ENCODE results near the gene DCAF8L2.
"Not testable (repeated sequence)": the region's sequence is repeated elsewhere in the genome, so short reads cannot be mapped to it uniquely, and the experiment has no call there.

The DCAF8L2 gene

GRCh38 chrX:27590044-27590443, at the start of gene DCAF8L2:
Gene DCAF8L2, plus strand, starts transcription at chrX:27590344. Its CDS starts 156,552 bp downstream, at chrX:27746896.
- H3K4me3 ChIP-seq (ENCODE audit: low read depth in 1 of 2, low read length in 2 of 2): no peak within 1 kb of the TSS
- H3K27me3 ChIP-seq (ENCODE audit: control insufficient read depth in 1 of 2, insufficient read depth in 2 of 2, low read length in 2 of 2): no peaks in the 10 kb centered on the region
- no peaks in the 10 kb centered on the region for H3K9me3 ChIP-seq (ENCODE audit: low read length)

GRCh38 chrX:27541161-27541560, 49.0 kb upstream of the DCAF8L2 start:
- H3K9ac ChIP-seq (ENCODE audit: low read length); H3K36me3 ChIP-seq (ENCODE audit: insufficient read depth, low read length); H3K27ac ChIP-seq (ENCODE audit: low read depth, low read length); H3K27me3 ChIP-seq (ENCODE audit: control insufficient read depth in 1 of 2, insufficient read depth in 2 of 2, low read length in 2 of 2); H3K4me1 ChIP-seq (ENCODE audit: insufficient read depth, low read length); H3K9me3 ChIP-seq (ENCODE audit: low read length); H3K4me3 ChIP-seq (ENCODE audit: low read depth in 1 of 2, low read length in 2 of 2): not testable (repeated sequence)

More at GRCh38 chrX:27590044-27590443, at the start of gene DCAF8L2:
- no peak within 1 kb of the TSS for H3K9ac ChIP-seq (ENCODE audit: low read length)
- no peak within 1 kb of the TSS for H3K27ac ChIP-seq (ENCODE audit: low read depth, low read length)
- no peaks in the 10 kb centered on the region for H3K4me1 ChIP-seq (ENCODE audit: insufficient read depth, low read length)
- no peaks in the 10 kb centered on the region for H3K36me3 ChIP-seq (ENCODE audit: insufficient read depth, low read length)

GRCh38 chrX:27548624-27549023, 41.5 kb upstream of the DCAF8L2 start:
- no peak overlapping the region for H3K9ac ChIP-seq (ENCODE audit: low read length)
- no peak overlapping the region for H3K4me3 ChIP-seq (ENCODE audit: low read depth in 1 of 2, low read length in 2 of 2)
- H3K9me3 ChIP-seq (ENCODE audit: low read length): no peaks in the 10 kb centered on the region
- H3K36me3 ChIP-seq (ENCODE audit: insufficient read depth, low read length): no peaks in the 10 kb centered on the region
- no peaks in the 10 kb centered on the region for H3K4me1 ChIP-seq (ENCODE audit: insufficient read depth, low read length)
- no peaks in the 10 kb centered on the region for H3K27me3 ChIP-seq (ENCODE audit: control insufficient read depth in 1 of 2, insufficient read depth in 2 of 2, low read length in 2 of 2)
- no peak overlapping the region for H3K27ac ChIP-seq (ENCODE audit: low read depth, low read length)

- no peak overlapping the region for H3K4me3 ChIP-seq (ENCODE audit: low read depth in 1 of 2, low read length in 2 of 2)
- H3K27ac ChIP-seq (ENCODE audit: low read depth, low read length): no peak overlapping the region
- H3K36me3 ChIP-seq (ENCODE audit: insufficient read depth, low read length): no peaks in the 10 kb centered on the region
- no peaks in the 10 kb centered on the region for H3K27me3 ChIP-seq (ENCODE audit: control insufficient read depth in 1 of 2, insufficient read depth in 2 of 2, low read length in 2 of 2)
- H3K9me3 ChIP-seq (ENCODE audit: low read length): no peaks in the 10 kb centered on the region
- H3K9ac ChIP-seq (ENCODE audit: low read length): no peak overlapping the region
- H3K4me1 ChIP-seq (ENCODE audit: insufficient read depth, low read length): no peaks in the 10 kb centered on the region
These were observed 40.5 kb upstream of the DCAF8L2 start for GRCh38 chrX:27549688-27550087.

GRCh38 chrX:27555514-27555913, 34.6 kb upstream of the DCAF8L2 start:
- Histone ChIP-seq H3K27me3 (ENCODE audit: control insufficient read depth in 1 of 2, insufficient read depth in 2 of 2, low read length in 2 of 2) (no peaks in the 10 kb centered on the region), H3K9ac (ENCODE audit: low read length) (no peak overlapping the region), H3K9me3 (ENCODE audit: low read length) (no peaks in the 10 kb centered on the region), H3K4me1 (ENCODE audit: insufficient read depth, low read length) (no peaks in the 10 kb centered on the region), H3K27ac (ENCODE audit: low read depth, low read length) (no peak overlapping the region), H3K36me3 (ENCODE audit: insufficient read depth, low read length) (no peaks in the 10 kb centered on the region), H3K4me3 (ENCODE audit: low read depth in 1 of 2, low read length in 2 of 2) (no peak overlapping the region)

- H3K27me3 ChIP-seq (ENCODE audit: control insufficient read depth in 1 of 2, insufficient read depth in 2 of 2, low read length in 2 of 2): no peaks in the 10 kb centered on the region
These were observed 24.2 kb upstream of the DCAF8L2 start for GRCh38 chrX:27565992-27566391.

GRCh38 chrX:27571164-27571563, 19.0 kb upstream of the DCAF8L2 start:
- Histone ChIP-seq H3K9ac (ENCODE audit: low read length) (no peak overlapping the region), H3K4me3 (ENCODE audit: low read depth in 1 of 2, low read length in 2 of 2) (no peak overlapping the region), H3K9me3 (ENCODE audit: low read length) (no peaks in the 10 kb centered on the region), H3K27me3 (ENCODE audit: control insufficient read depth in 1 of 2, insufficient read depth in 2 of 2, low read length in 2 of 2) (no peaks in the 10 kb centered on the region), H3K36me3 (ENCODE audit: insufficient read depth, low read length) (no peaks in the 10 kb centered on the region), H3K4me1 (ENCODE audit: insufficient read depth, low read length) (no peaks in the 10 kb centered on the region), H3K27ac (ENCODE audit: low read depth, low read length) (no peak overlapping the region)

More at GRCh38 chrX:27565992-27566391, 24.2 kb upstream of the DCAF8L2 start:
- Histone ChIP-seq H3K4me3 (ENCODE audit: low read depth in 1 of 2, low read length in 2 of 2) (no peak overlapping the region), H3K9ac (ENCODE audit: low read length) (no peak overlapping the region), H3K4me1 (ENCODE audit: insufficient read depth, low read length) (no peaks in the 10 kb centered on the region), H3K36me3 (ENCODE audit: insufficient read depth, low read length) (no peaks in the 10 kb centered on the region), H3K9me3 (ENCODE audit: low read length) (no peaks in the 10 kb centered on the region), H3K27ac (ENCODE audit: low read depth, low read length) (no peak overlapping the region)

- no peak overlapping the region for H3K4me3 ChIP-seq (ENCODE audit: low read depth in 1 of 2, low read length in 2 of 2)
- no peaks in the 10 kb centered on the region for H3K9me3 ChIP-seq (ENCODE audit: low read length)
- H3K27me3 ChIP-seq (ENCODE audit: control insufficient read depth in 1 of 2, insufficient read depth in 2 of 2, low read length in 2 of 2): no peaks in the 10 kb centered on the region
- no peak overlapping the region for H3K9ac ChIP-seq (ENCODE audit: low read length)
- no peak overlapping the region for H3K27ac ChIP-seq (ENCODE audit: low read depth, low read length)
- H3K4me1 ChIP-seq (ENCODE audit: insufficient read depth, low read length): no peaks in the 10 kb centered on the region
- H3K36me3 ChIP-seq (ENCODE audit: insufficient read depth, low read length): no peaks in the 10 kb centered on the region
These were observed 14.6 kb upstream of the DCAF8L2 start for GRCh38 chrX:27575565-27575964.

- Histone ChIP-seq H3K9ac (ENCODE audit: low read length) (no peak overlapping the region), H3K36me3 (ENCODE audit: insufficient read depth, low read length) (no peaks in the 10 kb centered on the region), H3K4me1 (ENCODE audit: insufficient read depth, low read length) (no peaks in the 10 kb centered on the region), H3K27ac (ENCODE audit: low read depth, low read length) (no peak overlapping the region), H3K9me3 (ENCODE audit: low read length) (no peaks in the 10 kb centered on the region), H3K4me3 (ENCODE audit: low read depth in 1 of 2, low read length in 2 of 2) (no peak overlapping the region), H3K27me3 (ENCODE audit: control insufficient read depth in 1 of 2, insufficient read depth in 2 of 2, low read length in 2 of 2) (no peaks in the 10 kb centered on the region)
These were observed 6.2 kb upstream of the DCAF8L2 start for GRCh38 chrX:27583976-27584375.

- Histone ChIP-seq H3K27me3 (ENCODE audit: control insufficient read depth in 1 of 2, insufficient read depth in 2 of 2, low read length in 2 of 2) (no peaks in the 10 kb centered on the region), H3K9ac (ENCODE audit: low read length) (no peak overlapping the region), H3K4me1 (ENCODE audit: insufficient read depth, low read length) (no peaks in the 10 kb centered on the region), H3K27ac (ENCODE audit: low read depth, low read length) (no peak overlapping the region), H3K4me3 (ENCODE audit: low read depth in 1 of 2, low read length in 2 of 2) (no peak overlapping the region), H3K36me3 (ENCODE audit: insufficient read depth, low read length) (no peaks in the 10 kb centered on the region), H3K9me3 (ENCODE audit: low read length) (no peaks in the 10 kb centered on the region)
These were observed 1.8 kb downstream of the DCAF8L2 start for GRCh38 chrX:27591938-27592337.

- H3K9me3 ChIP-seq (ENCODE audit: low read length): no peaks in the 10 kb centered on the region
- no peaks in the 10 kb centered on the region for H3K36me3 ChIP-seq (ENCODE audit: insufficient read depth, low read length)
- no peak overlapping the region for H3K9ac ChIP-seq (ENCODE audit: low read length)
- H3K27ac ChIP-seq (ENCODE audit: low read depth, low read length): no peak overlapping the region
- H3K27me3 ChIP-seq (ENCODE audit: control insufficient read depth in 1 of 2, insufficient read depth in 2 of 2, low read length in 2 of 2): no peaks in the 10 kb centered on the region
- no peak overlapping the region for H3K4me3 ChIP-seq (ENCODE audit: low read depth in 1 of 2, low read length in 2 of 2)
- H3K4me1 ChIP-seq (ENCODE audit: insufficient read depth, low read length): no peaks in the 10 kb centered on the region
These were observed 7.4 kb downstream of the DCAF8L2 start for GRCh38 chrX:27597508-27597907.

- Histone ChIP-seq H3K27ac (ENCODE audit: low read depth, low read length) (no peak overlapping the region), H3K4me3 (ENCODE audit: low read depth in 1 of 2, low read length in 2 of 2) (no peak overlapping the region), H3K9me3 (ENCODE audit: low read length) (no peaks in the 10 kb centered on the region), H3K9ac (ENCODE audit: low read length) (no peak overlapping the region), H3K36me3 (ENCODE audit: insufficient read depth, low read length) (no peaks in the 10 kb centered on the region), H3K27me3 (ENCODE audit: control insufficient read depth in 1 of 2, insufficient read depth in 2 of 2, low read length in 2 of 2) (no peaks in the 10 kb centered on the region), H3K4me1 (ENCODE audit: insufficient read depth, low read length) (no peaks in the 10 kb centered on the region)
These were observed 8.2 kb downstream of the DCAF8L2 start for GRCh38 chrX:27598312-27598711.
